WI38 (cell line): ENCODE data around the gene PRR36.

Experiments
- H3K4me3 ChIP-seq: 2 replicates; pipeline ENCODE4 v1.5.1; 2011; ENCODE audit warnings: low read depth, mild to moderate bottlenecking, control low read depth, low read length
- CTCF ChIP-seq: IDR thresholded peaks from 2 replicates; pipeline ENCODE4 v1.5.1; 2012; ENCODE audit warnings: low read depth, mild to moderate bottlenecking, control low read depth, low read length

PRR36 gene

GRCh38 chr19:7919610-7920518 is 45.7 kb upstream of the PRR36 start, which contains the start of gene SNAPC2:
Gene SNAPC2 (plus strand): TSS chr19:7920338. CDS start chr19:7920367, 29 bp downstream.
- H3K4me3 ChIP-seq = peak within 1 kb of the TSS; percentile 71
- TF ChIP-seq CTCF = no peak

GRCh38 chr19:7918615-7919421 is 44.6 kb upstream of the PRR36 start:
- TF ChIP-seq CTCF = no peak
- H3K4me3 ChIP-seq = no peak overlapping the region

- H3K4me3 ChIP-seq = peak overlapping the region; percentile 22; the same call in 1 of the 2 replicates
Observed at GRCh38 chr19:7918062-7918614, 43.9 kb upstream of the PRR36 start.

GRCh38 chr19:7917267-7918061 is 43.3 kb upstream of the PRR36 start:
- peak; percentile 60 for TF ChIP-seq CTCF
- peak overlapping the region; percentile 22; the same call in 1 of the 2 replicates for H3K4me3 ChIP-seq

GRCh38 chr19:7916955-7917266 is 42.7 kb upstream of the PRR36 start:
- peak overlapping the region; percentile 14; the same call in 1 of the 2 replicates for H3K4me3 ChIP-seq
- TF ChIP-seq CTCF = no peak

GRCh38 chr19:7916103-7916954 is 42.1 kb upstream of the PRR36 start:
- no peak for TF ChIP-seq CTCF
- peak overlapping the region; percentile 47 for H3K4me3 ChIP-seq
